ENCODE results near the gene EYA2.
"Not testable (repeated sequence)": the region's sequence is repeated elsewhere in the genome, so short reads cannot be mapped to it uniquely, and the experiment has no call there.

EYA2 gene

GRCh38 chr20:46895906-46896242, 1.2 kb downstream of the EYA2 start:
- no peak for DNase-seq

DNA sequence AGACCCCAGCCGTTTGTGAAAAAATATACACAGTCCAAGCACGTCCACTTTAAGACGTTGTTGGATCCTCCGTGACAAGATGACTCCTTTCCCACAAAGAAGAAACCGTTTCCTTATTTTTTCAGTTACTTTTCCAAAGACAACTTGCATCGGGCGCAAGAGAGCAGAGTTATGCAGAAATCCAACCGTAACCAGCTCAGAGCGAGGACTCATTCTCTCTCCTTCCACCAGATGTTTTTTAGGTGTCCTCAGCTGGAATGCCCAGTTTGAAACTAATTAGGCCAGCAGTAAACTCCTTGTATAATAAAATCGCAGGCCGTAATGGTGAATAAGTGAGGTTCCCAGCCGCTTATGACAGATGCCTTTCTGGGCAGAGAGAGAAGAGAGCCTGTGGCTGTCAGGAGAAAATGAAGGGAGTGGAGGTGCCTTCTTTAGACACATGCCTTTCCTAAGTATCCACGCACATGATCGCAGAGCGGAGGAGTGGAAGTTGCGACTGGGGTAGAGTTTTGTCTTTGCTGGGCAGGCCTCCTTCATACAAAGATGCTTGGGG, 2.8 kb downstream of the EYA2 start:
- DNase-seq, result no peak

DNA sequence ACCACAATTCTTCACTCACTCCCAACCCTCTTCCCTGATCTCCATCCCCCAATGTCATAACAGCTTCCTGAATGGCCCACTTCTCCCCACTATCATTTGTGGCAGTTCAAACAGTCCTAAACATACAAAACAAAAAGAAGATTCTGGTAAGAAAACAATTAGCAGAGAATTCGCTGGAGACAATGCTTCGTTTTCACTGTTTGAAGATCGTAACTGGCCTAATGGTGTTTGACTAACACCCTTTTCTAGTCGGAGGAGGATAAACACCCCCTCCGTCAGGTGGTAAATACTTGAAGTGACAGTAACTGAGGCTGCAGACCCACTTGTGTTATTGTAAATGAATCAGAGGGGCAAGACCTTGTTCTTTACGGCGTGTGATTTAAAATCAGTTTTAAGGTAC, 3.8 kb downstream of the EYA2 start:
- no peak for DNase-seq

DNA sequence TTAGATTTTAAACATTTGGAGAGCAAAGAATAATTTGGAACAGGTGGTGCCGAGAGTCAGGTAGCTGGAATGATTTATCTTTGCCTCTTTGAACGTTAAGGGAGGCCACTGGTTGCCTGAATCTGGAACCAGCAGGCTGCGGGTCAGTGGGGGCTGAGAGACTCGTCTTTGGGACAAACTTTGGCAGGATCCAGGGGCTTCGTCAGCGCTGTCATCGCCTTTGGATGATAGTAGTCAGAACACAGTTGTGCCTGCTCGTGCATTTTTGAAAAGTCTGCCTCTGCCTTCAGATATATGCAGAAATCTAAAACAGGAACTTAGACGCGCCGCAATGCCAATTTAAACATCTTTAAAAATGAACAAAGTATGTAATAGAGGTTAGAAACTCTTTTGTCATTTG, 5.0 kb downstream of the EYA2 start:
- DNase-seq, result no peak

- no peak for DNase-seq
These were observed 5.4 kb downstream of the EYA2 start for GRCh38 chr20:46900086-46900485.

DNA sequence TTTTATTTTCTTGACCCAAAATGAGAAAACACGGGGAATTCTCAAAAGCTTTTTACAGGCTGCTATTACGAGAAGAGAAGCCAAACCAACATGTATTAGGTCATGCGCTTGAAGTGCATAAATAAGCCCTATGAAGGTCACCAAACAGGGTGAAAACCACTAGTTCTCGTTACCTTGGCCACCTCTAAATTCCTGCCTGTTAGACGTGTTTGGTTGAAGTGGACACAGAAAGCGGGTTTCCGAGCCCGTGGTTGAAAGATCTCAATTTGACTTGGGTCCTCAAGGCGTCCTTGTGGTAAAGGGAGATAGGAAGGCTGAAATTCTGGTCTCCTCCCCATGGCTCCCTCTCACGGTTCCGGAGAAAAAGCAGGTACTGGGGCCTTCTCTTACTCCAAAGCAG, 6.2 kb downstream of the EYA2 start:
- no peak for DNase-seq

GRCh38 chr20:46901638-46902037, 7.0 kb downstream of the EYA2 start:
- no peak for DNase-seq

DNA sequence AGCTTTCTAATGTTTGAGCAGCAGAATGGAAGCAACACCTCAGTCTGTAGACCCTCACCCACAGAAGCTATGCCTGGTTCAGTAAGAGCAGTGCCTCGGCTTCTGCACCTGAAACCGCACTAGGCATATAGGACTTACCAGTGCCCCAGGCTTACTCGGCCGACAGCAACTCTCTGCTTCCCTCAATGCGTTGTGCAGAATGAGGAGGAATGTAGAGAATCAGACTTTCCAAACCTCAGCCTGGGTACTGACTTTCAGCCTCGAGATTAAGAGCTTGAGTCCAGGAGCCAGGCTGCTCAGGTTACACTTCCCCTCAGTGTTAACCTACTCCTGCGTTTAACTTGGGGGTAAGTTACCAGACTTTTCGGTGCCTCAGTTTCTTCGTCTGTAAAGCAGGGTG, 8.6 kb downstream of the EYA2 start:
- DNase-seq, result no peak

DNA sequence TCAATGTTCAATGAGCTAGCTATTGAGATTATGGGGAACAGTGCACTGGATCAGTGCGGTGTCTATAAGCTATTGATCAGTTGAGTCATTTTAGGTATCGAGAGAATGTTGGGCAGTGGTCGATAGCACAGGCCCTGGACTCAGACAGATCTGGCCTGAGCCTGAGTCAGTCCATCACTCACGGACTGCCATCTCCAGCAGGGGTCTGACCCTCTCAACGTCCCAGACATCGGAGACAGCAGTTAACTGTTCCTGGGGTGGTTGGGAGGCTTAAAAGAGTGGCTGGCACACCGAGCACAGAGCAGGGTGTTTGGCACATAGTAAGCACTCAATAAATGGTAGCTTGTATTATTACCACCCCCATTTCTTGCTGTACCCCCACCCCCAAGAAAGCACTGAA, 9.3 kb downstream of the EYA2 start:
- no peak for DNase-seq

GRCh38 chr20:46905364-46906125, 10.9 kb downstream of the EYA2 start:
- DNase-seq, result no peak

DNA sequence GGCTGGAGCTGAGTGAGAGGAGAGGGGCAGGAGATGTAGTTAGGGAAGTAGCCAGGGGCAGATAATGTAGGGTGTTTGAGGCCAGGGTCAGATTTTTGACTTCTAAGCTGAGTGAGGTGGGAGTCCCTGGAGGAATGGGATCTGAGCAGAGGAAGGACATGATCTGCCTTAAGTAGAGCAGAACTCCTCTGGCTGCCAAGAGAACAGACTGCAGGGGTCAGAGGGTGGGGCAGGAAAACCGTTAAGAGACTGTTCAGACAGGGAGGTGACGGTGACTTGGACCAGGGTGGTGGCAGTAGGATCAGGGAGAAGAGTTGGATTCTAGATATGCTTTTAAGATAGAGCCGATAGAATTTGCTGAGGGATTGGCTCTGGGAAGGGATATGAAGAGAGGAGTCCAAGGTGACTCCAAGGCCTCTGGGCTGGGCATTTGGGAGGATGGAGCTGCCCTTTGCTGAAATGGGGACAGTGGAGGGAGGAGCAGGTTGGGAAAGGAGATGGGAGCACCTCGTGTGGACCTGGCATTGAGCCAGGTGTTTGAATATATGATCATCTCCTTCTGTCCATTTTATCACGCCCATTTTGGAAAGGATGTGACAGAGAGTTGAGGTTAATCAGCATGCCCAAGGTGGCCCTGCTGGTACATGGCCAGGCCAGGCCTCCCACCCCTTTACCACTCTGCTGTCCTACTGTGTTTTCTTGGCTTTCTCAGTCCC, 18.8 kb downstream of the EYA2 start:
- DNase-seq, result no peak

- DNase-seq, result no peak
These were observed 20.2 kb downstream of the EYA2 start for GRCh38 chr20:46914789-46915379.

DNA sequence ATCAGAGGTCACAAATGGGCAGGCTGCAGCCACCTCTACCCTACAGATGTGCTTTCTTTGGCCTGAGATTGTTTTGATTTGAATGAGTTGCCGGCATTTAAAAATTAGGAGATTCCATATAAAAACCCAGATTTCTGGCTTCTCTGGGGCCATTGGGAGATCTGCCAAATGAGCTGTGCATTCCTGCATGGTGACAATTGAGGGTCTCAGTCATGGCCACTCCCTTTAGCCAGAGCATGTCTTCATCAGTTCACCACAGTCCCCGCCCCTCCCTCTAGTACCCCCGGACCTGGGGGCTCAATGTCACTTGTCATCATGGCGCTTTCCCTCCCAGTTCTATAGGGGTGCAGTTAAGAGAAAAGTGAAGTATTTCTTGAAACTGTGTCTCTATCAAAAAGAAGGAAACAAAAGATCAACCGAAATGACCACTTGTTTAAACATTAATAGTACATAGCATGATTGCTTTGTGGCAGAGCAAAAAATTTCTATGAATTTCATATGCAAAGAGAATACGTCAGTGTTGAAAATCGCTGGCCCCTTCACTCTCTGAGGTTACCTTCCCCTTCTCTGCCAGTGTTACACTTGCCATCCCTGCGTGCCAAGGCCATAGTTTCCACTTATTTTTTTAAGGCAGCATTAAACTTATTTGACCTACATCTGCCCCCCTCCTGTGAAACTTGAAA, 21.1 kb downstream of the EYA2 start:
- DNase-seq, result no peak

DNA sequence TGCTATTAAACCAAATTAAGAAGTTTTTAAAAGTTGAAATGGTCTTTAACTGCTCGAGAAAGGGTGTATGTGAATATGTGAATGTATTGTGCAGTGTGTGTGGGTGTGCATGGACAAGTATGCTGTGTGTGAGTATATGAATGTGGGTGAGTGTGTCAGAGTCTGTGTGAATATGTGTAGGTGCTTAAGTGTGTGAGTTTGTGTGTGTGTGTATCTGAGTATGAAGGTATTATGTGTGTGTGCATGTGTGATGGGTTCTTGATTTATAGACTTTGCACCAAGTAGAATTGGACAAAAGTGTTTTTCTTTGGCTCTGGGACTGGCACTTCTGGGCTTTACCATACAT, 21.6 kb downstream of the EYA2 start:
- DNase-seq, result no peak

DNA sequence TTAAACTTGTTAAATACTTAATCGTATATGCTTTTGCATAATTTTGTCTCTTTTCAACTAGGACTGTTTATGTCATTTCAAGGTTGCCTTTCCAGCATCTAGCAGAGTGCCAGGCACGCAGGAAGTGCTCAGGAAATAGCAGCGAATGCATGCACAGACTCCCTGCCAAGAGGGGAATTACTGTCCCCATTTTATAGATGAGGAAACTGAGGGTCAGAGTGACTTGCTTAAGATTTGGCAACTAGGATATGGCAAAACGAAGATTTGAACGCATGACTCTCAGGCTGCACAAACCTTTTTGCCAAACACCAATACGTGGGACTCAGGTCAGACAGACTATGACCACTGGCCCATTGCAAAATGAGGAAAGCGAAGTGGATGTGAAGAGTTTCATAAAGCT, 22.5 kb downstream of the EYA2 start:
- no peak for DNase-seq

GRCh38 chr20:46920114-46920513, 25.5 kb downstream of the EYA2 start:
- no peak for DNase-seq

- not testable (repeated sequence) for DNase-seq
These were observed 28.2 kb downstream of the EYA2 start for GRCh38 chr20:46922841-46923240.

DNA sequence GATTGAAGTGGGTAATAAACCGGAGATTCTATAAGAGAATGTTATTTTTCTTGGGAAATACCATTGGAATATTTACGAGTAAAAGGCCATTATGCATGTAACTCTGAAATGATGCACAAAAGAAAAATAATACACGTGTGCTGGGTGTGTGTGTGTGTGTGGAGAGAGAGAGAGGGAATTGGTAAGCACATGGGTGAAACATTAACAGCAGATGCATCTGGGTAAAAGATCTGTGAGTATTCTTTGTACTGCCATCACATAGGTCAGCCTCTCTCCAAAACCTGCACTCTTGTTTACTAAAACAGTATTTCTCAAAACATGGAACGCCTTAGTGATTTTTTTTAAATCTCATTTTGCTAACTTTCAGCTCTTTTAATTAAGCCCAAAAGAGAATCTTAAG, 28.9 kb downstream of the EYA2 start:
- no peak for DNase-seq

DNA sequence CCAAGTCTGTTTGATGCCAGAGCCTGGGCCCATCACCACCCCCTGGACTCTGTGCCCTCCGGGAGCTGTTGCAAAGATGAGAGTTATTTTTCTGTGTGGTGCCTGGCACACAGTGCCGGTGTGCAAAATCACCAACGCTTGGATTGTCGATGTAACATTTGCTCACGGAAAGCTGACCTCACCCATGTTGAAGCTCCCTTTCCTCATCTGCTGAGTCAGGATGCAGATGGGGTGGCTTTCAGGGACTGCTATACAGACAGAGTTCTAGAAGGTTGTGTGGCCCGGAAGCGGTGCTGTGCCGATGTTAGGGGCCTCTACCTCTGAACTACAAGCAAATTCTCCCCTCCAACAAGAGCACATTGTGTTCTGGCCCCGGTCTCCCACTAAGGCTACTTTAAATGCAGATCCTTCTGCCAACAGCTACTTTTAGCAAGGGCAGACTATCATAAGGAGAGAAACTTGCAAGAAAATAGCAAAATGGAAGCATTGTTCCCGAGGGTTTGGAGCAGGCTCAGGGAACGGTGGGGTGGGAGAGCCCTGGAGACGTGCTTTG, 34.0 kb downstream of the EYA2 start:
- no peak for DNase-seq

GRCh38 chr20:46929902-46930301, 35.3 kb downstream of the EYA2 start:
- no peak for DNase-seq

DNA sequence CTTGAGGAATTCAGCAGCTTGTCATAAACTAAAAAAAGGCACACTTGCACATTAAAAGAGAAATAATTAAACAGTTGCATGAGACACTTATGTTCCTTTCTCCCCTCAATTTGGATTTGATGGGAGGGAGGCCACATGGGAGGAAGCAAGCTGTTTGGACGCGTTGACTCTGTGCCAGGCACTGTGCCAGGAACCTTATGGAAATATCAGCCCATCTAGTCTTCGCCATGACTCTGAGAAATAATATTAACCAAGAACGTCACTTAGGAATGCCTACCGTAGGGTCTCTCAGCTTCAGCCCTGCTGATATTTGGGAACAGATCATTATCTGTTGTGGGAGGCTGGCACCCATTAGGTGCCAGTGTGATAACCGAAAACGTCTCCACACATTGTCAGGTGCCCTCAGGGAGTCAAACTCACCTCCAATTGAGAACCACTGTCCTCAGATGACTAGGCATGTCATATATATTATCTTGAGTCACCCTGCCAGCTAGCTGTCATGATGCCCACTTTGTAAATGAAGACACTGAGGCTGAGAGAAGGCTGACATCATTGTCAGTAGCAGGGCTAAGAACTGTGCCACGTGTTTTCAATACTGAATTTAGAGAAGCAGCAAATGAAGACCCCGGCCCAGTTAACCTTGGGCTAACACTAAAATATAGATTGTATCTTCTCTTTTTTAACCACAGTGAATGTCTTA, 36.1 kb downstream of the EYA2 start:
- DNase-seq, result no peak

GRCh38 chr20:46931699-46932098, 37.1 kb downstream of the EYA2 start:
- DNase-seq, result no peak

GRCh38 chr20:46932439-46932838, 37.8 kb downstream of the EYA2 start:
- not testable (repeated sequence) for DNase-seq

Measured in DMS 273 treated with DMSO at 0.1 percent for 48 hours (cell line).